Left kidney (tissue), 8 donors: ENCODE data around the gene ZNF205. TPM values are rescaled to one million over a fixed set of nuclear protein-coding genes. Genes with fewer than 3 reads are reported as not detected.
A peak's percentile ranks its signal among the peaks of the same experiment; 100 is the strongest.
"Not testable (repeated sequence)": the region's sequence is repeated elsewhere in the genome, so short reads cannot be mapped to it uniquely, and the experiment has no call there.

Source experiments
- DNase-seq: peaks from one replicate; pipeline ENCODE4 v3.0.0-alpha.2; 2013
- long read RNA-seq, 8 donors: transcript quantifications; one replicate each; lab custom pipeline, GENCODE V29; 2026
- polyA plus RNA-seq: library from polyadenylated mRNA; unstranded; fragments of 120-200 nt; gene quantifications from one replicate; pipeline ENCODE4 v1.2.1, GENCODE V29; 2013; ENCODE audit not compliant: insufficient read length

Gene ZNF205
- polyA plus RNA-seq = 15.2 TPM
- long read RNA-seq, donor 1, transcript ZNF205-202 (7 exons, 2,062 nt) = major isoform, 6 of 9 reads
- long read RNA-seq, donor 1, partial matches to known transcripts = 0 of 9 reads
- long read RNA-seq, donor 1, other reads (novel, unspliced or antisense) = 0 of 9 reads
- long read RNA-seq, donor 2, partial matches to known transcripts = 0 of 5 reads
- long read RNA-seq, donor 2, other reads (novel, unspliced or antisense) = 0 of 5 reads
- long read RNA-seq, donor 3, partial matches to known transcripts = 0 of 2 reads
- long read RNA-seq, donor 3, other reads (novel, unspliced or antisense) = 0 of 2 reads
- long read RNA-seq, donor 4 = 0 reads
- long read RNA-seq, donor 5, partial matches to known transcripts = 10 of 16 reads
- long read RNA-seq, donor 5, other reads (novel, unspliced or antisense) = 0 of 16 reads
- long read RNA-seq, donor 6, transcript ZNF205-201 (7 exons, 1,947 nt) = major isoform, 5 of 19 reads
- long read RNA-seq, donor 6, partial matches to known transcripts = 11 of 19 reads
- long read RNA-seq, donor 6, other reads (novel, unspliced or antisense) = 0 of 19 reads
- long read RNA-seq, donor 7, partial matches to known transcripts = 0 of 3 reads
- long read RNA-seq, donor 7, other reads (novel, unspliced or antisense) = 0 of 3 reads
- long read RNA-seq, donor 8, partial matches to known transcripts = 0 of 1 reads
- long read RNA-seq, donor 8, other reads (novel, unspliced or antisense) = 0 of 1 reads

DNA sequence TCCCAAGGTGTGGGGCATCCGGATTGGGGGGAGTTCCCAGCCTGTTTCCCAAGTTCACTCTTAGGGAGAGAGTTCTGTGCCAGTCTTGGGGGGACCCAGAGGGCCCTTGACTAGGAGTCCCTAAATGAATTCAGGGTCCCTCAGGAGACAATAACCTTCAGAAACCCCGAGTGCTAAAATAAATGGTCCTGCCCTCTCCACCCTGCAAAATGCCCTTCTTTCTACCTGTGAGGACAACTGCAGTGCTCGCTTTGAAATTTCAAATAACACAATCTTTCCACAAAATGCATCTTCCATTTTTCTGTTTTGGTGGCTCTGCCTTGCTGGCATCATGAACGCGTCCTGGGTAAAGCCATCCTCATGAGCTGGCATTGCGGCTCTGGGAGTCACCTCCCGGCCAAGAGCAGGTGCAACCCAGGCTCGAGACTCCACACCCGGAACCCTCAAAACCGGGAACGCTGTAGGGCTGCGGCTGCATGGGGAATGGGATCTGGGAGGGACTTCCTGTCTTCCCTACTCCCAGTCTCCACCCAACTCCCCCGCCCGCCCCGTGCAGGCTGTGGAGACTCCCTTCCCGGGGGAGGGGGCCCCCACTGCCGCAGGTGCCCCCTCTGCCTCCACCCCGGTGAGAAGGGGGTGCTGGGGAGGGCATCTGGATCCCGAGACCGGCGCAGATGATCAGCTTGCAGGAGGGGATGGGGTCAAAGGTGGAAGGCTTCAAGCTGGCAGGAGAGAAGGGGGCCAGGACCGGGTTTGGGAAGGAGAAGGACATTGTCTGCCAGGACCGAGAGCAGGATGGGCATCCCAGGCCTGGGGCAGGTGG lies at the start of gene ZNF205:
Gene ZNF205 (plus strand): TSS at position 529 of the 823 bp plus-strand sequence. CDS start 845 bp downstream, outside the sequence.
- peak; percentile 76 for DNase-seq

- DNase-seq = no peak
These were observed 48.6 kb upstream of the ZNF205 start for GRCh38 chr16:3063625-3064386.

DNA sequence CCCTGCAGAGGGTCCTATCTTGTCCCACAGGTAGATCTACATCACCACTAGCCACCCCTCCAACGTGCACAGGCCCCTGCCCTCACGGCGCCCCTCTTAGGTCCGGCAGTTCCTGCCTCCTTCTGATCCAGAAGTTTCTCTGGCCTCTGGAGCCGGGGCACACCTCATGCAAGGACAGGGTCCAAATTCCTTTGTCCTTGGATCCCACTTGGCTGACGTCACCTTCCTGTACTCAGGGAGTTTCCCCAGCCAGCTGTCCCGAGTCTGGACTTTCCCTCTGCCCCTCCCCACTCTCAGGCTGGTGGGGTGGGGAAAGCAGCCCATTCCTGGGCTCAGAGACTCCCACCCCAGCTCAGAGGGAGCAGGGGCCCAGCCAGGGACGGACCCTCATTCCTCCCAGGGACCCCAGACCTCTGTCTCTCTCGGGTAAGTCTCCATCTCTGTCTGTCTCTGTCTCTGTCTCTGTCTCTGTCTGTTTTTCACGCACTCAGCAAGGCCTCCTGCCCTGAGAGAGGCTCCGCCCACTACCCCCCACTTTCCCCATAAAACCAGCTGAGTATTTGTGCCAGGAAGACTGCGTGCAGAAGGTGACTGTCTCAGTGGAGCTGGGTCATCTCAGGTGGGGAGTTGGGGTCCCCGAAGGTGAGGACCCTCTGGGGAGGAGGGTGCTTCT lies 47.2 kb upstream of the ZNF205 start, which contains the start of gene IL32:
Gene IL32 (plus strand): TSS at position 572 of the 673 bp plus-strand sequence. CDS start 172 bp downstream, outside the sequence.
- DNase-seq = no peak

DNA sequence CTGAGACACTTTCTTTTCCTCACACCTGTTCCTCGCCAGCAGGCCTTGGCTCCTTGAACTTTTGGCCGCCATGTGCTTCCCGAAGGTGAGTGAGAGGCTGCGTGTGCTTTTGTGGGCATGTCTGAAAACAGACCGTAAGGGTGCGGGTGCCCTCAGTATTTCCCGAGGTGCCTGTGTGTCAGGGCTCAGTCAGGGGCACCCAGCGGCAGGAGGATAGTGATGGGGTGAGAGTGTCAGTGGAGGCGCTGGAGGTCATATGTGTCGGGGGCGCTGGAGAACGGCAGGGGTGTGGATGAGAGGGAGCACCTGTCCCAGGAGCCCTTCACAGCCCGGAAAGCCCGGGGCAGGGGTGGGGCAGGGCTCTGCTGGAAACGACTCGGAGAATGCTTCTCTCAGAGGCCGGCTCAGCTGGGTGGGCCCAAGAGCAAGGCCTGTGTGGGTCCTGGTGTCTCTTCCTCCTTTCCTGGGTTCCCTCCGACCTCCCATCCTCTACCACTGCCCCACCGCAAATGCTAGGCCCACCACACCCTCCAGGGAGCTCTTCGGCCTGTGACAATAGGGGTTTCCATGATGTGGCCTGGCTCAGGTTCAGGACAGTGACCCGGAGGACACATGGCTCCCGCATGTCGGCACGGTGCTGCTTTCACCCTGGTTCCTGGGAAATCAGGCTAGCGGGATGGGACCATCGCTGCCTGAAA lies 46.5 kb upstream of the ZNF205 start:
- no peak for DNase-seq

- DNase-seq = no peak
These were observed 46.0 kb upstream of the ZNF205 start for GRCh38 chr16:3066440-3066748.

DNA sequence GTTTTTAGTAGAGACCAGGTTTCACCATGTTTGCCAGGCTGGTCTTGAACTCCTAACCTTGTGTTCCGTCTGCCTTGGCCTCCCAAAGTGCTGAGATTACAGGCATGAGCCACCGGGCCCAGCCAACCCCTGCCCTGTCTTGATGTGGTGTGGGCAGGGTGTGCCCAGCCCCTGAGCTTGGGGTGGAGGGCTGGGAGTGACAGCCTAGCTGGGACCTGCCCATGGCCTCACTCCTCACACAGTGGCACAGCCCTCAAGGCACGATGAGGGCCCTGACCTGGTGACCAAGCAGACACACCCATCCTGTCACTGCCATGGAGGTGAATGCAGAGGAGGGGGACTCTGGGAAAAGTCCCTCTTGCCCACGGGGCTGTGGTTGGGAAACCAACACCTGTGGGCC lies 43.9 kb upstream of the ZNF205 start:
- DNase-seq = no peak

DNA sequence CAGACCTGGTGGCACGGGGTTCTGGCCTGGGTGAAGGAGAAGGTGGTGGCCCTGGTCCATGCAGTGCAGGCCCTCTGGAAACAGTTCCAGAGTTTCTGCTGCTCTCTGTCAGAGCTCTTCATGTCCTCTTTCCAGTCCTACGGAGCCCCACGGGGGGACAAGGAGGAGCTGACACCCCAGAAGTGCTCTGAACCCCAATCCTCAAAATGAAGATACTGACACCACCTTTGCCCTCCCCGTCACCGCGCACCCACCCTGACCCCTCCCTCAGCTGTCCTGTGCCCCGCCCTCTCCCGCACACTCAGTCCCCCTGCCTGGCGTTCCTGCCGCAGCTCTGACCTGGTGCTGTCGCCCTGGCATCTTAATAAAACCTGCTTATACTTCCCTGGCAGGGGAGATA lies 43.2 kb upstream of the ZNF205 start:
- not testable (repeated sequence) for DNase-seq

DNA sequence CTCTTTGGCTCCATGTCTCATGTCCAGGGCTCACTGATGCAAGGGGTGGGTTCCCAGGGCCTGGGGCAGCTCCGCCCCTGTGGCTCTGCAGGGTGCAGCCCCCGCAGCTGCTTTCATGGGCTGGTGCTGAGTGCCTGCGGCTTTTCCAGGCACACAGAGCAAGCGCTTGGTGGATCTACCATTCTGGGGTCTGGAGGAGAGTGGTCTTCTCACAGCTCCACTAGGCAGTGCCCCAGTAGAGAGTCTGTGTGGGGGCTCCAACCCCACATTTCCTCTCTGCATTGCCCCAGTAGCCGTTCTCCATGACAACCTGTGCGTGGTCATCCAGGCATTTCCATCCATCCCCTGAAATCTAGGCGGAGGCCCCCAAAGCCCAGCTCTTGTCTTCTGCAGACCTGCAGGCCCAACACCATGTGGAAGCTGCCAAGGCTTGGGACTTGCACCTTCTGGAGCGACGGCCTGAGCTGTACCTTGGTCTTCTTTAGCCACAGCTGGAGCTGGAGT lies 41.7 kb upstream of the ZNF205 start:
- DNase-seq = no peak

- no peak for DNase-seq
These were observed 40.7 kb upstream of the ZNF205 start for GRCh38 chr16:3071655-3072054.

DNA sequence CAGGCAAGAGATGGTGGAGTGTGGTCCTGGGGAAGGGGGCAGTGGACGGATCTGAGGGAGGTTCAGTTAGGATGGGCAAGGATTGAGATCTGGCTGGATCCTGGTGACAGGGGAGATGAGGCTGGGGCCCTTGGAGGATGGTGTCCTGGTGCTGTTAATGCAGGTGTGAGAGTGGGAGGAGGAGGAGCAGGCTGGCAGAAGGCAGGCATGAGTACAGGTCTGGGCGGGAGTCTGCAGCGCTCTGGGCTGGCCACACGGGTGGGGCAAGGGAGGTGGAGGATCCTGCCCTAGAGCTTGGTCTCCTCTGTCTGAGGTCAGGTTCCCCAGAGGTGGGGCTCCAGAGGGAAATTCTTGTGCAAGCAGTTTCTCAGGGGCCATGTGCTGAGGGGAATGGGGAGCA lies 40.2 kb upstream of the ZNF205 start:
- DNase-seq = not testable (repeated sequence)

DNA sequence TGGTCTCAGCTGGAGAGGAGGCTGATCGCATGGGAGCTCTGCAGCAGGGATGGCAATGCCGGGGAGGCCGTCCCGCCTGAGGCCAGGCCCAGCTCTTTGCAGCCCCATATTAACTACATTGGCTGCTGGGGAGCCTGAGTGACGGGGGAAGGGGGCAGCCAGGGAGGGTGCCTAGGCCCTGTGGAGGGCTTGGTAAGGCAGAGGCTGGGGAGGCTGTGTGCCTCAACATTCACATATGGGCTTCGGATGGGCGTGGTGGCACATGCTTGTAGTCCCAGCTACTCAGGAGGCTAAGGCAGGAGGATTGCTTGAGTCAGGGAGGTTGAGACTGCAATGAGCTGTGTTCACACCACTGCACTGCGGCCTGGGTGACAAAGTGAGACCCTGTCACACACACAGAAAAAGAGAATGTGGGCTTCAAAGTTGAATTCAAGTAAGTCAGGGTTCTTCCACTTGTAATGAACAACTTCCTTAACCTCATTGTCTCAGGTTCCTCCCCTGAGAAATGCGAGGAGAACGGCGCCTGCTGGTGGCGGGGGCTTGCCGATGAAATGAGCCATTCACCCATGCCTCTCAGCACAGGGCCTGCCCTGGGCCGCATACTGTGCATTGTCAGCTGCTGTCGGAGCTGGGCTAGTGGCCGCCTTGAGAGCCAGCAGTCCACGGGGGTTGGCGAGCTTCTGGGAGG lies 39.7 kb upstream of the ZNF205 start:
- DNase-seq = not testable (repeated sequence)

DNA sequence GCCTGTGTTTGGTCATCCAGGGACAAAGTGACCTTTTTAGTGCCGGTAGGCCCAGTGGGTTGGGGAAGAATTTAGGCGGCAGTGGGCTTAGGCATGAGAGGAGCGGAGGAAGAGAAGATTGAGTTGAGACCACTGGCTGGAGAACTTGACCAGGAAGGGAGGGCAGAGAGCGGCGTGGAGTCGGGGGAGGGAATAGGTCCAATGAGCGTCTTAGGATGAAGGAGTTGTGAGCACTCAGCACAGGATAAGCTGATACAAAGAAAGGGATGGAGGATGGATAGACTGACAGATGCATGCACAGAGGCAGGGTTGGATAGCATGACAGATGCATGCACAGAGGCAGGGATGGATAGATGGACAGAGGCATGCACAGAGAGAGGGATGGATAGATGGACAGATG lies 38.9 kb upstream of the ZNF205 start:
- no peak for DNase-seq

GRCh38 chr16:3074860-3075522 lies 37.4 kb upstream of the ZNF205 start:
- DNase-seq = no peak

DNA sequence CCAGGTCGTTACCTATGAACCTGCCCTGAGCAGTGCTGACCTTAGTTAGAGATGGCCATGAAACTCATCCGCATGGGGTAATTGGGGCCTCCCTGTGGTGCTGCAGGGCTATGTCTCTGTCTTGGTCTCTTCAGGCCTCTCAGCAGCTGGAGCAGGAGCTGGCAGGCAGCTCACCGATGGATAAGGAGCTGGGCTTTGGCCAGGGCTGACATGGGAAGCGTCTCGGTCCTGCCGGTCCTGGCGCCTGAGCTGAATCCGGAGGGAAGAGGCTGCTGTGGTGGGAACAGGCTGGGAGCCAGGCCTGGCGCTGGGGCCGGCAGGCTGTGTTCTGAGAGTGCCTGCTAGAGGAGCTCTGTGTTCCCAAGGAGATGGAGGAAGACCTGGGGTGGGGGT lies 36.9 kb upstream of the ZNF205 start:
- DNase-seq = no peak

DNA sequence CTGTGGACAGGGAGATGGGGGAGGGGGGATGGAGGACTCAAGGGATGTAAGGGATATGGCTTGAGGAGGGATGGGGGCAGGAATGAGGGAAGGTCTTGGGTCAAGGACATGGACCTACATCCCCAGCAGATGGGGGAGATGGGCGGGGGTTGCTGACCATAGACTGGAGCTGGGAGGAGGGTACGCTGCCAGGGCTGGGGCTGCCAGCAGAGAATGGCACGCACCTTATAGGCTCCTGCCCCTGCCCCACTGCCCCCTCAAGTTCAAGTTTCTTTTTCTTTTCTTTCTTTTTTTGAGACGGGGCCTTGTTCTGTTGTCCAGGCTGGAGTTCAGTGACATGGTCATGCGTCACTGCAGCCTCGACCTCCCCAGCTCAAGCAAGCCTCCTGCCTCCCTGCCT lies 36.4 kb upstream of the ZNF205 start:
- DNase-seq = not testable (repeated sequence)

DNA sequence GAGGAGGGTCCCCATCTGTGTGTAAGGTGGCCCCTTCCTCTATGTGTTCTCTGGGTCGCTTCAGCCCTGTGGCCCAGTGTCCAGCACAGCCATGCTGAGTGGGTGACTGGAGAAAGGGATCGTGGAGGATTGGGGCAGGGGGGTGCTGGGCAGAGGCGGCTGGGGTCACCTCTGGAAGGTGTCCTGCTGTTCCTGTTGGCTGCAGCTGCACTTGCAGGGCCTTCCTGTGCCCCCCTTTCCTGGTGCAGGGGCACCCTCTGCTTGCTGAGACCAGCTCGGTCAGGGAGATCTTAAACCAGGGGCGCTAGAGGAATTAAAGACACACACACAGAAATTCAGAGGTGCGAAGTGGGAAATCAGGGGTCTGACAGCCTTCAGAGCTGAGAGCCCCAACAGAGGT lies 35.8 kb upstream of the ZNF205 start:
- DNase-seq = no peak

DNA sequence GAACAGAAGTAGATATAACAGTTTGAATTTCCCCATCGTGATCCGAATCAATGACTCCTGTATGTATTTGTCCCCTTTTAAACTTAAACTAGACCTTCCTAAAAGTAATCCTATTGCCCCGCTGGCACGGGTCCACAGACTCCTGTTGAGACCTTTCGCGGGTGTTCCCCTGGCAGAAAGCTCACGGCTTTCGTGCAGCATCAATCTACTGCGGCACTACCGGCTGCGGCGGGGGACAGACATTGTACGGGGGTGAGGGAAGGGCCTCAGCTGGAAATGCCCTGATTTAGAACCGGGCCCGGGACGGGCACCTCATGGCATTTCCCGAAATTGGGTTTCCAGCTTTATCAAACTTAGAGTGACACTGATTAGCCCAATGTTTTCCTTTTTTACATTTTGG lies 32.4 kb upstream of the ZNF205 start:
- DNase-seq = no peak

DNA sequence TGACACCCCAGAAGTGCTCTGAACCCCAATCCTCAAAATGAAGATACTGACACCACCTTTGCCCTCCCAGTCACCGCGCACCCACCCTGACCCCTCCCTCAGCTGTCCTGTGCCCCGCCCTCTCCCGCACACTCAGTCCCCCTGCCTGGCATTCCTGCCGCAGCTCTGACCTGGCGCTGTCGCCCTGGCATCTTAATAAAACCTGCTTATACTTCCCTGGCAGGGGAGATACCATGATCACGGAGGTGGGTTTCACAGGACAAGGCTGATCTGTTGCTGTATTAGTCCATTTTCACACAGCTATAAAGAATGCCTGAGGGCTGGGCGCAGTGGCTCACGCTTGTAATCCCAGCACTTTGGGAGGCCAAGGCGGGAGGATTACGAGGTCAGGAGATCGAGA lies 30.4 kb upstream of the ZNF205 start:
- not testable (repeated sequence) for DNase-seq

DNA sequence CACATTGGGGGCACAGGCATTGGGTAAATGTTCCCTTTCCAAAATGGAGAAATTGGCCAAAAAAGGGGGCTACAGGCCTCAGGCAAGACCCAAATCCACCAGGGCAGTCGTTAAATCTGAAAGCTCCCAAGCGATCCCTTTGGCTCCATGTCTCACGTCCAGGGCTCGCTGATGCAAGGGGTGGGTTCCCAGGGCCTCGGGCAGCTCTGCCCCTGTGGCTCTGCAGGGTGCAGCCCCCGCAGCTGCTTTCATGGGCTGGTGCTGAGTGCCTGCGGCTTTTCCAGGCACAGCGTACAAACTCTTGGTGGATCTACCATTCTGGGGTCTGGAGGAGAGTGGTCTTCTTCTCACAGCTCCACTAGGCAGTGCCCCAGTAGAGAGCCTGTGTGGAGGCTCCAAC lies 29.0 kb upstream of the ZNF205 start:
- not testable (repeated sequence) for DNase-seq
